Upper lobe of left lung (tissue), 6 donors: ENCODE results near the gene ARL14. TPM values are rescaled to one million over a fixed set of nuclear protein-coding genes. Genes with fewer than 3 reads are reported as not detected.

ENCODE experiments used
- ATAC-seq, 2 donors: fragments of 200-7000 bp; cut with Tn5 transposase; one replicate each; pipeline ENCODE4 v1.9.1; 2022; ENCODE audit warnings: mild to moderate bottlenecking in 2 of 2, moderate library complexity in 2 of 2; ENCODE audit not compliant: low FRiP score in 2 of 2
- DNase-seq, 2 donors: peaks; one replicate each; pipeline ENCODE4 v3.0.0-alpha.2; 2019 to 2020
- H3K27ac ChIP-seq, 4 donors: fragments of 200-600 bp; sonication (generic); one replicate each; pipeline ENCODE4 v1.5.1; 2016 to 2019
- H3K27me3 ChIP-seq, 4 donors: fragments of 200-600 bp; sonication (generic); one replicate each; pipeline ENCODE4 v1.5.1; 2017 to 2019
- H3K36me3 ChIP-seq, 4 donors: fragments of 200-600 bp; sonication (generic); one replicate each; pipeline ENCODE4 v1.5.1; 2016 to 2019
- H3K4me1 ChIP-seq, 4 donors: fragments of 200-600 bp; sonication (generic); one replicate each; pipeline ENCODE4 v1.5.1; 2018 to 2019
- H3K4me3 ChIP-seq, 4 donors: fragments of 200-600 bp; sonication (generic); one replicate each; pipeline ENCODE4 v1.5.1; 2017 to 2019; ENCODE audit warnings: mild to moderate bottlenecking in 2 of 4, moderate library complexity in 1 of 4
- H3K9me3 ChIP-seq, 4 donors: fragments of 200-600 bp; sonication (generic); one replicate each; pipeline ENCODE4 v1.5.1; 2018 to 2019
- EP300 ChIP-seq, 4 donors: sonication (generic); formaldehyde crosslinking; IDR thresholded peaks; one replicate each; pipeline ENCODE4 v1.5.1; 2017; ENCODE audit warnings: antibody characterized with exemption in 4 of 4, control low read depth in 2 of 4
- POLR2A ChIP-seq, 4 donors: fragments of 450-650 bp; IDR thresholded peaks; one replicate each; pipeline ENCODE4 v1.5.1; 2016 to 2017; ENCODE audit warnings: antibody characterized with exemption in 4 of 4, mild to moderate bottlenecking in 2 of 4
- POLR2AphosphoS5 ChIP-seq, 2 donors: sonication (generic); formaldehyde crosslinking; IDR thresholded peaks; one replicate each; pipeline ENCODE4 v1.5.1; 2017; ENCODE audit warnings: antibody characterized with exemption in 2 of 2
- WGBS, 2 donors: methylation state at CpG; one replicate each; pipeline ENCODE4 v1.1.5; 2017 to 2018; 5-methylcytosine and 5-hydroxymethylcytosine counted together
- total RNA-seq, 6 donors: library from RNA; depleted of rRNA in 4 of 6; stranded (reverse); fragments of >200 nt in 4 of 6; gene quantifications; one replicate each; pipeline versions ENCODE4 v1.1.0 to v1.2.1, GENCODE V29; 2016 to 2021
- TF ChIP-seq, protein P1 (sequence below), 6 experiments: fragments of 450-650 bp in 4 of 6; fragments of 200-600 bp in 2 of 6; sonication (generic) in 2 of 6; IDR thresholded peaks; one replicate each; pipeline ENCODE4 v1.5.1; 2016 to 2019; ENCODE audit warnings: antibody characterized with exemption in 6 of 6
- donor health status: DM: no; HTN: no; CAD: no; lungs with moderate emphysema.
- donor health status: DM: no; HTN: yes; CAD: no; lungs with severe emphysema.

The ARL14 gene
- total RNA-seq, 6 donors from 2014 or later: not detected

DNA sequence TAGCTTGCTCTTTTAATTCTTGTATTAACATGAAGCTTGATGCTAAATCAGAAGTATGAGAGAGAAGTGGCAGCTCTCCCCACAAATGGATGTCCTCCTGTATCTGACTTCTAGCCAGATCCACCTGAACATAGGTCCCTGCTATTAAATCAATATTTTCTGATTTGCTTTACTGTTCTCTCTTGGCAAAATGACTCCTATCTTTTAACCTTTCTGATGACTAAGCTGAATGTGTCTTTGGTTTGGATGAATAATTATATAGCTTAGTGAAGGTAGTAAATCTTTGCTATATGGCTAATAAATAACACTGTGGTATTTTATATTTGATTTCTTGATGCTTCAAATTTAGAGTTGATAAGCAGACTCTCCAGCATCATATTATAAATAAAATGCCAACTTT, 28.3 kb upstream of the ARL14 start:
- TF ChIP-seq, protein P1, sequence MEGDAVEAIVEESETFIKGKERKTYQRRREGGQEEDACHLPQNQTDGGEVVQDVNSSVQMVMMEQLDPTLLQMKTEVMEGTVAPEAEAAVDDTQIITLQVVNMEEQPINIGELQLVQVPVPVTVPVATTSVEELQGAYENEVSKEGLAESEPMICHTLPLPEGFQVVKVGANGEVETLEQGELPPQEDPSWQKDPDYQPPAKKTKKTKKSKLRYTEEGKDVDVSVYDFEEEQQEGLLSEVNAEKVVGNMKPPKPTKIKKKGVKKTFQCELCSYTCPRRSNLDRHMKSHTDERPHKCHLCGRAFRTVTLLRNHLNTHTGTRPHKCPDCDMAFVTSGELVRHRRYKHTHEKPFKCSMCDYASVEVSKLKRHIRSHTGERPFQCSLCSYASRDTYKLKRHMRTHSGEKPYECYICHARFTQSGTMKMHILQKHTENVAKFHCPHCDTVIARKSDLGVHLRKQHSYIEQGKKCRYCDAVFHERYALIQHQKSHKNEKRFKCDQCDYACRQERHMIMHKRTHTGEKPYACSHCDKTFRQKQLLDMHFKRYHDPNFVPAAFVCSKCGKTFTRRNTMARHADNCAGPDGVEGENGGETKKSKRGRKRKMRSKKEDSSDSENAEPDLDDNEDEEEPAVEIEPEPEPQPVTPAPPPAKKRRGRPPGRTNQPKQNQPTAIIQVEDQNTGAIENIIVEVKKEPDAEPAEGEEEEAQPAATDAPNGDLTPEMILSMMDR (IDR thresholded peaks at IDR 0.05): no peak
- TF ChIP-seq EP300 (IDR thresholded peaks at IDR 0.05) (no peak), POLR2AphosphoS5 (IDR thresholded peaks at IDR 0.05) (no peak)
- no peaks in the 10 kb centered on the region for H3K4me1 ChIP-seq
- no peaks in the 10 kb centered on the region for H3K27me3 ChIP-seq
- H3K36me3 ChIP-seq: no peaks in the 10 kb centered on the region
- no peak overlapping the region for H3K27ac ChIP-seq
- no peak for DNase-seq
- no peak overlapping the region for H3K4me3 ChIP-seq
- no peaks in the 10 kb centered on the region for H3K9me3 ChIP-seq
- ATAC-seq: no peak

DNA sequence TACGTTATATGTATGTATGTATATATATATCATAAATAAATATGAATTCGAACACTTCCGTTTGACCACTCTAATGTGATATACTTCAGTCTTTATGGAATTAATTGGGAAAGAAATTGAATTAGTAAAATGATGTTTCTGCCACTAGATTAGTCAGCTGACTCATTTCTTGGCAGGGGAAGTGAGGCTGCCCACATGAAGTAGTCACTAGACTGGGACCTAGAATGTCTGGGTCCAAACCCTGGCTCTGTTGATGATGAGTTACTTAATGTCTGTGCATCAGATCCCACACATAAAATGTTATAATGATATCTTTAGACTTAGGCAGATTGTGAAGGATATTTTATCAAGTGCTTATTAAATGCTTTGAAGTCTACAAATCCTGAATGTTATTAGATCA, 27.4 kb upstream of the ARL14 start:
- TF ChIP-seq POLR2A (IDR thresholded peaks at IDR 0.05) (no peak), EP300 (IDR thresholded peaks at IDR 0.05) (no peak), POLR2AphosphoS5 (IDR thresholded peaks at IDR 0.05) (no peak)
- TF ChIP-seq, protein P1 (IDR thresholded peaks at IDR 0.05): no peak
- DNase-seq (no peak), ATAC-seq (no peak)
- Histone ChIP-seq H3K4me3 (no peak overlapping the region), H3K36me3 (no peaks in the 10 kb centered on the region), H3K27me3 (no peaks in the 10 kb centered on the region), H3K9me3 (no peaks in the 10 kb centered on the region), H3K4me1 (no peaks in the 10 kb centered on the region), H3K27ac (no peak overlapping the region)
- 81 to 92% methylated on average over 3 of the region's 3 CpGs for WGBS, 2 donors

DNA sequence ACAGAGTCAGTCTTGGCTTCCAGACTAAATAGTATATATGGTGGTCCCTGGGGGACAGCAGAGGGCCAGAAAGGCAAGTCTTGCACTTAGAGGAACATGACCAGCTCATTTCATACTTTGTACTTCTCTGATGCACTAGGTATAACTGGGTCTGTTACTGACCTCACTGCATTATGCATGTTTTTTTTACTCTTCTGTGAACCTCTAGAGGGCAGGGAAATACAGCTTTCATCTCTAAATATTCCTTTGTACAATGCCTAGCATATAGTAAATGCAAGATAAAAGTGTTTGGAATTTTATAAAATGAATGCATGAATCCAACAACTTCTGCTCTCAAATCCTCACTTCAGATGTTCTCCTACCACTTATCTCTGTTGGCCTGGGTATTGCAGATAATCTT, 23.4 kb upstream of the ARL14 start:
- Histone ChIP-seq H3K9me3 (no peaks in the 10 kb centered on the region), H3K4me1 (no peaks in the 10 kb centered on the region), H3K36me3 (no peaks in the 10 kb centered on the region), H3K27ac (no peak overlapping the region), H3K27me3 (no peaks in the 10 kb centered on the region), H3K4me3 (no peak overlapping the region)
- ATAC-seq (no peak), DNase-seq (no peak)
- no peak for TF ChIP-seq EP300 (IDR thresholded peaks at IDR 0.05)
- no peak for TF ChIP-seq POLR2A (IDR thresholded peaks at IDR 0.05)
- TF ChIP-seq, protein P1 (IDR thresholded peaks at IDR 0.05): no peak
- no peak for TF ChIP-seq POLR2AphosphoS5 (IDR thresholded peaks at IDR 0.05)

DNA sequence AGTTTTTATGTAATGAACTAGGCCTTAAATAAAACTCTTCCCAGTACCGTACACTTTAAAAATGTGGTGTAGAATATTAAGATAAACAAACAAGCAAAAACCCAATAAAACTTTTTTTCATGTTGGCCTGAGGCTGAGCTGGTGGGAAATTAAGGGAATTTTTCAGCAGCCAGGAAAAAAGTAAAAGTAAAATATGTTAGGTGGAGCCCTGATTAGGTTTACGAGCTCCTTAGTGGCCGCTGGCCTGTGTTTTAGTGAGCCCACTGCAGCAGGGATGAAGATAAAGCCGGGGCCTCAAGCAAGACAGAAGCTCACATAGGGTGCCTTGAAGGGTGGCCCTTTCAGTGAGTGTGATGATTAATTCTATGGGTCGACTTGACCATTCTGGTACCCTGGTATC, 16.1 kb upstream of the ARL14 start:
- 75 to 79% methylated on average over 5 of the region's 5 CpGs for WGBS, 2 donors
- no peak overlapping the region for H3K4me3 ChIP-seq
- TF ChIP-seq POLR2A (IDR thresholded peaks at IDR 0.05): no peak
- TF ChIP-seq, protein P1 (IDR thresholded peaks at IDR 0.05): no peak
- TF ChIP-seq POLR2AphosphoS5 (IDR thresholded peaks at IDR 0.05): no peak
- no peak for TF ChIP-seq EP300 (IDR thresholded peaks at IDR 0.05)
- no peak for DNase-seq
- no peaks in the 10 kb centered on the region for H3K27me3 ChIP-seq
- ATAC-seq: no peak
- H3K4me1 ChIP-seq: no peaks in the 10 kb centered on the region
- H3K27ac ChIP-seq: no peak overlapping the region
- no peaks in the 10 kb centered on the region for H3K36me3 ChIP-seq
- H3K9me3 ChIP-seq: no peaks in the 10 kb centered on the region

DNA sequence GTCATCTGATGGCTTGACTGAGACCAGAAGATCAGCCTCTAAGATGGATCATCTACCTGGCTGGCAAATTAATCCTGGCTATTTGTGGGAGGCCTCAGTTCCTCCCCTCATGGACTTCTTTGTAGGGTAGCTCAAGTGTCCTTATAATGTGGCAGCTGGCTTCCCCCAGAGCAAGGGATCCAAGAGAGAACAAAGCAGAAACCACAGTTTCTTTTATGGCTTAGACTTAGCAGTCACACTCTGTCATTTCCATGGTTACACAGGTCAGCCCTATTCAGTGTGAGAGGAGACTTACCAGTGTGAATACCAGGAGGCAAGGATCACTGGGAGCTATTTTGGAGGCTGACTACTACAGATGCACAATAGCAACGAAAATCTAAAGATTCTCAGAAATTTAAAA, 15.3 kb upstream of the ARL14 start:
- no peak overlapping the region for H3K4me3 ChIP-seq
- no peaks in the 10 kb centered on the region for H3K4me1 ChIP-seq
- TF ChIP-seq, protein P1 (IDR thresholded peaks at IDR 0.05): no peak
- DNase-seq: no peak
- no peaks in the 10 kb centered on the region for H3K27me3 ChIP-seq
- no peaks in the 10 kb centered on the region for H3K36me3 ChIP-seq
- WGBS, 2 donors: 54 to 70% methylated on average over 1 of the region's 1 CpG
- ATAC-seq: no peak
- H3K9me3 ChIP-seq: no peaks in the 10 kb centered on the region
- H3K27ac ChIP-seq: no peak overlapping the region
